Stimulated activated CD4-positive, alpha-beta T cell treated with anti-CD3 and anti-CD28 coated beads, Interleukin-2, amount 100 ng/mL, for 48 hours (primary cell): ENCODE data around the gene RSU1.
A peak's percentile ranks its signal among the peaks of the same experiment; 100 is the strongest.

Experiments
- DNase-seq, 2 donors: peaks; one replicate each; pipeline ENCODE4 v3.0.0-alpha.2; 2020

Gene RSU1

GRCh38 chr10:16586358-16587138 lies 230.7 kb downstream of the RSU1 start:
- DNase-seq = no peak

- no peak for DNase-seq
Observed at GRCh38 chr10:16585103-16585502, 232.1 kb downstream of the RSU1 start.

- no peak for DNase-seq
Observed at GRCh38 chr10:16583382-16583781, 233.8 kb downstream of the RSU1 start.

- no peak for DNase-seq
Observed at GRCh38 chr10:16581202-16581601, 236.0 kb downstream of the RSU1 start.

- no peak for DNase-seq
Observed at GRCh38 chr10:16570731-16571130, 246.5 kb downstream of the RSU1 start.

GRCh38 chr10:16566202-16566805 lies 250.9 kb downstream of the RSU1 start:
- no peak for DNase-seq

- no peak for DNase-seq
Observed at GRCh38 chr10:16565604-16566003, 251.6 kb downstream of the RSU1 start.

GRCh38 chr10:16562891-16563290 lies 254.3 kb downstream of the RSU1 start:
- no peak for DNase-seq

GRCh38 chr10:16559236-16559773 lies 257.9 kb downstream of the RSU1 start:
- no peak for DNase-seq

GRCh38 chr10:16547973-16548372 lies 269.3 kb downstream of the RSU1 start:
- no peak for DNase-seq

GRCh38 chr10:16545116-16545736 lies 272.0 kb downstream of the RSU1 start:
- DNase-seq = peak in 1 of 2 donors; percentile 1

GRCh38 chr10:16544591-16544990 lies 272.6 kb downstream of the RSU1 start:
- DNase-seq = no peak

GRCh38 chr10:16544099-16544498 lies 273.1 kb downstream of the RSU1 start:
- no peak for DNase-seq
